Stomach (tissue), 9 donors: ENCODE measurements around the gene LDLR. TPM values are rescaled to one million over a fixed set of nuclear protein-coding genes. Genes with fewer than 3 reads are reported as not detected.

ENCODE experiments used
- DNase-seq, 2 donors: peaks; one replicate each; pipeline versions ENCODE4 v3.0.0 to v3.0.0-alpha.2; 2013 to 2019
- H3K27ac ChIP-seq, 5 donors: fragments of 200-600 bp in 4 of 5; sonication (generic) in 4 of 5; one replicate each; pipeline ENCODE4 v1.5.1; 2013 to 2019; ENCODE audit warnings: mild to moderate bottlenecking in 1 of 5, moderate library complexity in 1 of 5
- H3K27me3 ChIP-seq, 3 donors: fragments of 200-600 bp; sonication (generic); one replicate each; pipeline ENCODE4 v1.5.1; 2017 to 2019; ENCODE audit warnings: mixed run types in 1 of 3
- H3K36me3 ChIP-seq, 4 donors: fragments of 200-600 bp; sonication (generic); 1 replicate in 3 of 4; 2 replicates in 1 of 4; pipeline ENCODE4 v1.5.1; 2016 to 2019
- H3K4me1 ChIP-seq, 4 donors: fragments of 200-600 bp; sonication (generic); one replicate each; pipeline ENCODE4 v1.5.1; 2016 to 2019
- H3K4me3 ChIP-seq, 4 donors: fragments of 200-600 bp; sonication (generic) in 3 of 4; one replicate each; pipeline ENCODE4 v1.5.1; 2016 to 2019; ENCODE audit warnings: mild to moderate bottlenecking in 1 of 4
- H3K9me3 ChIP-seq, 4 donors: fragments of 200-600 bp; sonication (generic); one replicate each; pipeline ENCODE4 v1.5.1; 2016 to 2019
- EP300 ChIP-seq: sonication (generic); formaldehyde crosslinking; IDR thresholded peaks from one replicate; pipeline ENCODE4 v1.6.1; 2017; ENCODE audit warnings: antibody characterized with exemption
- POLR2A ChIP-seq, 4 donors: fragments of 450-650 bp; IDR thresholded peaks; one replicate each; pipeline ENCODE4 v1.6.1; 2016; ENCODE audit warnings: antibody characterized with exemption in 4 of 4, control low read depth in 2 of 4, mild to moderate bottlenecking in 1 of 4, moderate library complexity in 1 of 4
- POLR2AphosphoS5 ChIP-seq, 3 donors: sonication (generic); formaldehyde crosslinking; IDR thresholded peaks; one replicate each; pipeline ENCODE4 v1.6.1; 2016; ENCODE audit warnings: antibody characterized with exemption in 3 of 3
- WGBS, 5 donors: extraction: QIAGEN DNeasy Blood & Tissue Kit in 3 of 5; methylation state at CpG; one replicate each; pipeline versions ENCODE4 v1.1.5 to v1.1.7; 2013 to 2018; 5-methylcytosine and 5-hydroxymethylcytosine counted together
- intact Hi-C: fragments of 100-400 bp; cut with DNase I; formaldehyde crosslinking; loops from one replicate; pipeline ENCODE4 v1.15.1; 2023; ENCODE audit warnings: low total_unique reads
- polyA plus RNA-seq, 3 donors: library from polyadenylated mRNA; stranded (reverse); fragments of 200-250 nt; gene quantifications; one replicate each; pipeline ENCODE4 v1.2.3, GENCODE V29; 2013
- total RNA-seq, 5 donors: library from RNA; depleted of rRNA; stranded (reverse); fragments of >200 nt; gene quantifications; one replicate each; pipeline versions ENCODE4 v1.1.0 to v1.2.3, GENCODE V29; 2014 to 2016
- TF ChIP-seq, protein P1 (sequence below), 7 experiments: fragments of 450-650 bp in 4 of 7; fragments of 200-600 bp in 3 of 7; sonication (generic) in 3 of 7; IDR thresholded peaks; one replicate each; pipeline ENCODE4 v1.5.1; 2016 to 2019; ENCODE audit warnings: antibody characterized with exemption in 7 of 7, control low read depth in 2 of 7, mild to moderate bottlenecking in 1 of 7
- donor health status: healthy with polysubstance abuse.
- donor health status: Bipolar disorder and iron deficiency.
- donor health status: healthy.

The LDLR gene
- total and polyA plus RNA-seq, 8 donors = 23.2 to 626 (median 87.2) TPM

DNA sequence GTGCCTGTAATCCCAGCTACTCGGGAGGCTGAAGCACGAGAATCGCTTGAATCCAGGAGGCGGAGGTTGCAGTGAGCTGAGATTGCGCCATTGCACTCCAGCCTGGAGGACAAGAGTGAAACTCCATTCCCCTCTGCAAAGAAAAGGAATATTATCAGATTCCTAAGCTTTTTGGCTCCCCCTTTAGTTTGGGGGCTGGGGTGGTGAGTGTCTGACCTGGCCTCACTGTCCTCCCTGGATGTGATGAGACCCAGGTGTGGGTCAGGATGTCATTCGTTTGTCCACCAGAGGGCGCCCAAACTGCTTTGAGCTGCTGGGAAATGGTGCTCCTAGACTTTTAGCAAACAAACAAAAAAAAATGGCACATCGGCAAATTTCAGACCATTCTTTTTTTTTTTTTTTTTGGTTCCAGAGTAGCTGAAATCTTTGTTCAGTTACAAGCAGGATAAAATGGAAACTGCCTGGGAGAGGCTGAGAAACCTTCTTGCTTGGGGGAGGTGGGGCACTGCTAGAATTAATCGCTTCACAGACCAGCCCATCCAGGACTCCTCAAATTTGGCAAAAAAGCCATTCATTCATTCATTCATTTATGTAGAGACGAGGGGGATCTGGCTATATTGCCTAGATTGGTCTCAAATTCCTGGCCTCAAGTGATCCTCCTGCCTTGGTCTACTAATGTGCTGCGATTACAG lies 36.9 kb downstream of the LDLR start:
- H3K27me3 ChIP-seq = no peaks in the 10 kb centered on the region
- peaks cover 49 to 98% (median 92%) of the 10 kb centered on the region in 4 donors for H3K36me3 ChIP-seq
- WGBS, 5 donors = 57 to 65% (median 62%) methylated on average over 11 of the region's 11 CpGs
- H3K9me3 ChIP-seq = no peaks in the 10 kb centered on the region
- H3K27ac ChIP-seq = peak overlapping the region in 3 of 5 donors; percentile 21 to 50 (median 43)
- no peak overlapping the region for H3K4me3 ChIP-seq
- peak; percentile 84 to 91 for DNase-seq
- TF ChIP-seq POLR2AphosphoS5 (IDR thresholded peaks at IDR 0.05) (peak; percentile 22 to 60 (median 40)), POLR2A (IDR thresholded peaks at IDR 0.05) (no peak), EP300 (no peak)
- TF ChIP-seq, protein P1, sequence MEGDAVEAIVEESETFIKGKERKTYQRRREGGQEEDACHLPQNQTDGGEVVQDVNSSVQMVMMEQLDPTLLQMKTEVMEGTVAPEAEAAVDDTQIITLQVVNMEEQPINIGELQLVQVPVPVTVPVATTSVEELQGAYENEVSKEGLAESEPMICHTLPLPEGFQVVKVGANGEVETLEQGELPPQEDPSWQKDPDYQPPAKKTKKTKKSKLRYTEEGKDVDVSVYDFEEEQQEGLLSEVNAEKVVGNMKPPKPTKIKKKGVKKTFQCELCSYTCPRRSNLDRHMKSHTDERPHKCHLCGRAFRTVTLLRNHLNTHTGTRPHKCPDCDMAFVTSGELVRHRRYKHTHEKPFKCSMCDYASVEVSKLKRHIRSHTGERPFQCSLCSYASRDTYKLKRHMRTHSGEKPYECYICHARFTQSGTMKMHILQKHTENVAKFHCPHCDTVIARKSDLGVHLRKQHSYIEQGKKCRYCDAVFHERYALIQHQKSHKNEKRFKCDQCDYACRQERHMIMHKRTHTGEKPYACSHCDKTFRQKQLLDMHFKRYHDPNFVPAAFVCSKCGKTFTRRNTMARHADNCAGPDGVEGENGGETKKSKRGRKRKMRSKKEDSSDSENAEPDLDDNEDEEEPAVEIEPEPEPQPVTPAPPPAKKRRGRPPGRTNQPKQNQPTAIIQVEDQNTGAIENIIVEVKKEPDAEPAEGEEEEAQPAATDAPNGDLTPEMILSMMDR (IDR thresholded peaks at IDR 0.05) = peak in 5 of 7 experiments; percentile 42 to 78 (median 70)
- intact Hi-C loops = no loop called here
- H3K4me1 ChIP-seq = peaks cover 7 to 29% (median 12%) of the 10 kb centered on the region in 4 donors

- Histone ChIP-seq H3K27me3 (no peaks in the 10 kb centered on the region), H3K9me3 (no peaks in the 10 kb centered on the region), H3K36me3 (peaks cover 56 to 99% (median 92%) of the 10 kb centered on the region in 4 donors), H3K4me1 (peaks cover 7 to 33% (median 12%) of the 10 kb centered on the region in 4 donors), H3K27ac (peak overlapping the region in 1 of 5 donors; percentile 37), H3K4me3 (no peak overlapping the region)
- intact Hi-C loops = no loop called here
- DNase-seq = no peak
- 82 to 93% (median 90%) methylated on average over 15 of the region's 15 CpGs for WGBS, 5 donors
- TF ChIP-seq, protein P1 (IDR thresholded peaks at IDR 0.05) = no peak
- no peak for TF ChIP-seq EP300
- TF ChIP-seq POLR2A (IDR thresholded peaks at IDR 0.05) = no peak
- no peak for TF ChIP-seq POLR2AphosphoS5 (IDR thresholded peaks at IDR 0.05)
Measured at GRCh38 chr19:11127905-11128304, 38.6 kb downstream of the LDLR start.

DNA sequence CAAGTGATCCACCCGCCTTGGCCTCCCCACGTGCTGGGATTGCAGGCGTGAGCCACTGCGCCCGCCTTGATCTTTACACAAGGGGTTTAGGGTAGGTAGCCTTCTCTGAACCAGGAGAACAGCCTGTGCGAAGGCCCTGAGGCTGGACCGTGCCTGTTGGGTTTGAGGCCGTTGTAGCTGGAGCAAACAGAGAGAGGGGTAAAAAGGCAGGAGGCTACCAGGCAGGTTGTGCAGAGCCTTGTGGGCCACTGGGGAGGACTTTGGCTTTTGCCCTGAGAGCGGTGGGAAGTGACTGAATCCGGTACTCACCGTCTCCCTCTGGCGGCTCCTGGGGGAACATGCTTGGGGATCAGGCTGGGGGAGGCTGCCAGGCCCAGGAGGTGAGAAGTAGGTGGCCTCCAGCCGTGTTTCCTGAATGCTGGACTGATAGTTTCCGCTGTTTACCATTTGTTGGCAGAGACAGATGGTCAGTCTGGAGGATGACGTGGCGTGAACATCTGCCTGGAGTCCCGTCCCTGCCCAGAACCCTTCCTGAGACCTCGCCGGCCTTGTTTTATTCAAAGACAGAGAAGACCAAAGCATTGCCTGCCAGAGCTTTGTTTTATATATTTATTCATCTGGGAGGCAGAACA lies 41.7 kb downstream of the LDLR start:
- Histone ChIP-seq H3K9me3 (no peaks in the 10 kb centered on the region), H3K4me3 (no peak overlapping the region), H3K27me3 (no peaks in the 10 kb centered on the region), H3K27ac (peak overlapping the region; percentile 33 to 76 (median 74)), H3K4me1 (peaks cover 7 to 30% (median 12%) of the 10 kb centered on the region in 4 donors), H3K36me3 (peaks cover 42 to 77% (median 71%) of the 10 kb centered on the region in 4 donors)
- TF ChIP-seq, protein P1 (IDR thresholded peaks at IDR 0.05) = peak in 5 of 7 experiments; percentile 89 to 94 (median 93)
- TF ChIP-seq POLR2AphosphoS5 (IDR thresholded peaks at IDR 0.05) (peak in 1 of 3 donors; percentile 72), POLR2A (IDR thresholded peaks at IDR 0.05) (no peak), EP300 (no peak)
- intact Hi-C loops = no loop called here
- DNase-seq = peak; percentile 89 to 91
- WGBS, 5 donors = 41 to 51% (median 46%) methylated on average over 19 of the region's 19 CpGs

GRCh38 chr19:11131471-11131870 lies 42.2 kb downstream of the LDLR start:
- Histone ChIP-seq H3K27me3 (no peaks in the 10 kb centered on the region), H3K4me1 (peaks cover 7 to 28% (median 9%) of the 10 kb centered on the region in 4 donors), H3K36me3 (peaks cover 42 to 74% (median 68%) of the 10 kb centered on the region in 4 donors), H3K9me3 (no peaks in the 10 kb centered on the region), H3K4me3 (no peak overlapping the region), H3K27ac (peak overlapping the region in 4 of 5 donors; percentile 60 to 76 (median 74))
- 75 to 84% (median 81%) methylated on average over 7 of the region's 7 CpGs for WGBS, 5 donors
- DNase-seq = no peak
- intact Hi-C loops = no loop called here
- TF ChIP-seq POLR2A (IDR thresholded peaks at IDR 0.05) (no peak), EP300 (no peak), POLR2AphosphoS5 (IDR thresholded peaks at IDR 0.05) (no peak)
- TF ChIP-seq, protein P1 (IDR thresholded peaks at IDR 0.05) = no peak
